GM21786 (cell line): ENCODE results near the gene MAVS.
"Not testable (repeated sequence)": the region's sequence is repeated elsewhere in the genome, so short reads cannot be mapped to it uniquely, and the experiment has no call there.

Source experiments
- ATAC-seq: cut with Tn5 transposase; IDR thresholded peaks from one replicate; pipeline ENCODE4 v1.9.1; 2021; ENCODE audit not compliant: unreplicated experiment

The MAVS gene

DNA sequence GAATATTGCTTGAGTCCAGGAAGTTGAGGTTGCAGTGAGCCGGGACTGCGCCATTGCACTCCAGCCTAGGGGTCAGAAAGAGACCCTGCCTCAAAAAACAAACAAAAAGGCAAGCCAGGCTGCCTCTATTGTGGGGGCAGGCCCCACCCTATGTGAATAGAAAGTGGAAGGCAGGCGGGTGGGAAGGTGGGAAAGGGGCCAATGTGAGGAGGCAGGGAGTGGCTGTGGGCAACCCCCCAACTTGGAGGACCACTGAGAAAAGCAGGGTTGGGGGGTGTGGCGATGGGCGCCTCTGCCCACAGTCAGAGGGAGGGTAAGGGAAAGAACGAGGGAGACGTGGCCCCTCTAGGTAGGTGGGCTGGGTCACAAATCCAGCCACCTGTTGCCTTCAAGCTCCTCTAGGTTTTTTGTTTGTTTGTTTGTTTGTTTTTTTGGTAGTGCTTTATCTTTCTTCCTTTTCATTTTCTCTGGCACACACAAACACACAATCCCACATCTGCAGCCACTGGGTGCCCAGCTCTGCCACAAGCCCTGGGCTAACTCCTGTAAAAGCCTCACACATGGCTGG is 31.6 kb upstream of the MAVS start:
- no peak for ATAC-seq

- no peak for ATAC-seq
These were observed 30.8 kb upstream of the MAVS start for GRCh38 chr20:3815703-3816315.

DNA sequence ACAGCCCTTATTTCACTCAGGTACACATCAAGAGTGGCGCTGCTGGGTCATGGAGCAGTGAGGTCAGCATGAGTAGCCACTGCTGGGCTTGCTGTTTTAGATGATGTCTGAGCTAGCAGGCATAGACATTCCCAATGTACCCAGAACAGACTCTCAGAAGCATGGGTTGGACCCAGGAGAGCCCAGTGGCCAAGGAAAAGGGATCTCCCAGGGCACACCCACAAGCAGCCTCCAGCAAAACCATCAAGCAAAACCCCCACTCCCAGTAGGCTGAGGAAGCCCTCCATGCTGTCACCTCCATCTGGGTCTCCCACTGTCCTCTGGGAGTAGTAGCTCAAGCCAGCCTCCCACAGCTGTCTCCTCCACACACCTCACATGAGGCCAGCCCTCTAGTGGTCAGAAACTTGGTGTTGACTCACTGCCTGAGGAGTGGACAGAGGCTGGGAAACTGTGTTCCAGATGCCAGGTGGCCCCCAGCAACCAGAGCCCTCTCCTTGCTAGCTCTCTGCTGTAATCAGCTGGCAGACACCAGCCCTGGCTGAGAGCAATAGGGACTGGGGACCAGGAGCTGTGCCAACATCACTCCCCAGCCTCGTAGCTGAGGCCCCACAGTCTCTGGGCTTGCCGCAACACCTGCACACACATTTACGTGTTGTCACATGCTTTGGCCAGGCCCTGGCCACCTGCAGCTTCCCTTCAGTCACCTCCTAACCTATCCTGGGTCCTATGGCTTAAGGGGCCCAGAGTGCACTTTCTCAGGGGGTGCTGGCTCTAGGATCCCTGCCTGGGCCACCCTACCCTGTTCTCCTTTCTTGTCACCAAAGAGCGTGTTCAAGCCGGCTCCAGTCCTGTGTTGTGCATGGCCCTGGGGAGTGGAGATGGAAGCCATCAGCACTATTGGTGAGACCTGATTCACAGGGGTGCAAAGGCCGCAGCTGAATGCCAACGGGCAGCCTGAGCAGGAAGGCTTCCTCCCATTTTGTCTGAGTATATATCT is 28.2 kb upstream of the MAVS start:
- no peak for ATAC-seq

DNA sequence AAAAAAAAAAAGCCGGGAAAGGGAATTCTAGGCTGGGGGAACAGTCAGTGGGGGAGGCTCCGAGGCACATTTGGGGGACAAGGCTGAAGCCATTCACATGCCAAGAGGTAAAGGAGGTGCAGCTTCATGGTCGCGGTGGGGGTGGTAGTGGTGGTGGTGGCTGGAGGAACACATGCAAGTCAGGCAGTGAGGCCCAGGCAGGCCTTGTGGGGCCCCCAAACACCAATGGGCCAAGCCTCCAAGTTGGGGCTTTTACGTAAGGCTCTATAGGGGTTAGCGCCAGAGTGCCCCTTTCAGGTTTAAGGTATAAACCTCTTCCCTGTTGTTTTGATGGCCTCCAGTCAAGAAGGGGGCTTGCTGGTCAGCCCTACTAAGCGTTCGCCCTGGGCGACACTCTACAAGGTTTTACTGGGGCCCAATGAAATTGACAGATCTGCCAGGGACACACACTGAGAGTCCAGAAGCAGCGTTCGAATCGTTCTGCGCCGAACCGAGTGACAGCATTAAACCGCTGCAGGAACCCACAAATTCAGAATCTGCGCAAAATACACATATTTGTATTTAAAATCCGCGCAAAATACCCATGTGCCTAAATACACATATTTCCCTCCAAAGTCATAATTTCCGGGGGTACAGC is 27.1 kb upstream of the MAVS start:
- no peak for ATAC-seq

DNA sequence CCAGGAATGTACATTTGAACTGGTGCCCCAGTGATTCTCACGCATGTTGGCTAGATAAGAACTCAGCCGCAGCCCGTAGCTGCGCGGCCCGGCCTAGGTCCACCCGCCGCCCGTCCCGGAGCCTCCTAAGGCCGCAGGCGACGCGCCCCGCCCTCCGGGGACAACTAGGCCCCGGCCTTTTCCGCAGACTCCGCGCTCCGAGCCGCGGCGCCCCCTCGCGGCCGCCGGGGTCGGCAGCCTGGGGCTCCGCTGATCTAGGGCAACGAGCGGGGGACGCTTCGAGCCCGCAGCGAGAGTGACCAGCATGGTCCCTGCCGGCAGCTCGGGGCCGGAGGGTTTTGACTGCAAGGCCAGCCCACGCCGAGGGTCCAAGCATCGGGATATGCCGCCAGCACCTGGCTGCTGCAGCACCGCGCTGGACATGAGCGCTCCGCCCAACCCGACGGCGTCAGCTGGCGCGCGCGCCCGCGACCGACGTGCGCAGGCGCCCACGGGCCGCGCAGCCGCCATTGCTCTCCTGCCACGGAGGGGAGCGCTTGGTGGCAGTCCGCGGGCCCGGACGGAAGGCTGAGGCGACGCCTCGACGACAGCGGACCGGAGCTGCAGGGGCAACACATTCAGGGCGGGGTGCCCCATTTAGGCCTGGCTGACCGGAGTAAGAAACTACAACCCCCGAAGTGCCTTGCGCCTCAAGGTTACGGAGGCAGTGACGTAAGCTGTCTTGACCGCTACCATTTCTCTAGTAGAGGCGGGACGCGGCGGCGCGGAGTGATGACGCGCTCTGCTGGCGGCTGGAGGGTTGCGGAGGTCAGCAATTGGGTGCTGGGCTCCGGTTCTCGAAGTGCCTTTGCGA is 26.4 kb upstream of the MAVS start, which contains the start of gene AP5S1:
TSS of gene AP5S1 (plus strand) at position 500 of the 853 bp plus-strand sequence. CDS start 1,571 bp downstream, outside the sequence.
- ATAC-seq, result peak; percentile 78

DNA sequence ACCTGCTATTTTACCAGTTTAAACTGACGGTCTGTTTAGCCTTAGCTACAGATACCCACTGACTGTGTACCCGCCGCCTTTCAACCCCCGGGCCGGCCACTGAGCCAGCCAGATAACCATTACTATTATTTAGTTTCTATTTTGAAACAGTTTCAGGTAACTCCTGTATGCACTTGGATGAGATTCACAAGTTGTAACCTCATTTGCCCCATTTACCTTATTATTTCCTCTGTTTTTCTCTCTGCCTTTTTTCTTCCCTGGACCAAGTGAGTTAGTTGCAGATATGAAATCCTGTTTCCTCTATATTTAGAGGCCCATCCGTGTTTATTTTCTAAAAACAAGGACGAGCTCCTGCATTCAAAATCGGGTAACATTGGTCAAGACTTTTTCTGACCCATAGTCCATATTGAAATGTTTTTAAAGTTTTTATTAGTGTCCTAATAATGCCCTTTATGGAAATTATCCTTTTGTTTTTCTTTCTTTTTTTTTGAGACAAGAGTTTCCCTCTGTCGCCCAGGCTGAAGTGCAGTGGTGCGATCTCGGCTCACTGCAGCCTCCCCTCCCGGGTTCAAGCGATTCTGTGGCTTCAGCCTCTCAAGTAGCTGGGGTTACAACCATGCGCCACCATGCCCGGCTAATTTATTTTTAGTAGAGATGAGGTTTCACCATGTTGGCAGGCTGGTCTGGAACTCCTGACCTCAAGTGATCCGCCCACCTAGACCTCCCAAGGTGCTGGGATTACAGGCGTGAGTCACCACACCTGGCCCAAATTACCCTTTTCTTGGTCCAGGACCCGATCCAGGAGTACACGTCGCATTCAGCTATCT is 25.5 kb upstream of the MAVS start:
- peak; percentile 2 for ATAC-seq

- ATAC-seq, result no peak
These were observed 24.6 kb upstream of the MAVS start for GRCh38 chr20:3821996-3822395.

DNA sequence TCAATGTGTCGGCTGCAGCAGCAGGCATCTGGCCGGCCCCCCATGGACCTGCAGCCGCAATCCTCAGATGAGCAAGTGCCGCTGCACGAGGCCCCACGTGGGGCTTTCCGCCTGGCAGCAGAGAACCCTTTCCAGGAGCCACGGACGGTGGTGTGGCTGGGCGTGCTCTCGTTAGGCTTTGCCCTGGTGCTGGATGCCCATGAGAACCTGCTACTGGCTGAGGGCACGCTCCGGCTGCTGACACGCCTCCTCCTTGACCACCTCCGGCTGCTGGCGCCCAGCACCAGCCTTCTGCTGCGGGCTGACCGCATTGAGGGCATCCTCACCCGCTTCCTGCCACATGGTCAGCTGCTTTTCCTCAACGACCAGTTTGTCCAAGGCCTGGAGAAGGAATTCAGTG is 22.8 kb upstream of the MAVS start:
- ATAC-seq, result no peak

GRCh38 chr20:3825526-3825925 is 21.1 kb upstream of the MAVS start:
- no peak for ATAC-seq

DNA sequence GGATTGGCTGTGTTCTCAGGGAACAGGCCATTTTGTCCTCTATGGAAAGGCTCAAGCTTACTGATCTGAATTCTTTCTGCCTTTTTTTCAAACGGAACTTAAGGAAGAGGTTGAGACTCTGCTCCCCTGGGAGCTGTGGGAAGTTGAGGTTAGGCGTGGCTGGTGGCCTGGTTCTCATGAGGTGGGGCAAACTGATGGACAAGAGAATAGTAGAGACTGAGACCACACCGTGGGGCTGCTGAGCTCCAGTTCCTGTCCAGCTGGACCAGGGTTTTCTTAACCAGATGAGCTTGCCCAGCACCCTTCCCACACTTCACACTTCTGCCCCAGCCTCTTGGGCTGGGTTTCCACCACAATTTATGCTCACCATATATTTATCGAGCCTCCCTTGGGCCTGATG is 20.2 kb upstream of the MAVS start:
- ATAC-seq, result no peak

DNA sequence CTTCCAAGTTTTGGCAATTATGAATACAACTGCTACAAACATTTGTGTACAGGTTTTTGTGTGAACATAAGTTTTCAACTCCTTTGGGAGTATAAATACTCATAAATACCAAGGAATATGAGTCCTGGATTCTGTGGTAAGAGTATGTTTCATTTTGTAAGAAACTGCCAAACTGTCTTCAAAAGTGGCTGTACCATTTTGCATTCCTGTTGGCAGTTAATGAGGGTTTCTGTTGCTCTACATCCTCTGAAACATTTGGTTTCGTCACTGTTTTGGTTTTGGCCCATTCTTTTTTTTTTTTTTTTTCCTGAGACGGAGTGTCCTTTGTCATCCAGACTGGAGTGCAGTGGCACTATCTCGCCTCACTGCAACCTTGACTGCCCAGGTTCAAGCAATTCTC is 17.8 kb upstream of the MAVS start:
- no peak for ATAC-seq

GRCh38 chr20:3829891-3830290 is 16.7 kb upstream of the MAVS start:
- ATAC-seq, result not testable (repeated sequence)

DNA sequence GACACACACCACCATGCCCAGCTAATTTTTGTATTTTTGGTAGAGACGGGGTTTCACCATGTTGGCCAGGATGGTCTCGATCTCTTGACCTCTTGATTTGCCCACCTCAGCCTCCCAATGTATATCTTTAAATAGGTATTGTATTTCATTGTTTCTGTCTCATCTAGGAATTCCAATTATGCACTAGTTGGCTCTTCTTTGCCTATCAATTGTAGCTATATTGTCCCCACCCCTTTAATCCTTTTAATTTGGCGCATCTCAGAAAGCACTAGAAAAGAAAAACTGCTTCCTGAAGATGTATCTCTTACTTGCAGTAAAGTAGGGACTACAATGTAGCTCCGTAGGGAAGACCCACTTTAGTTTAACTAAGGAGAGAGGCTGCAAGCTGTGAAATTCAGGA is 10.5 kb upstream of the MAVS start:
- no peak for ATAC-seq

- ATAC-seq, result no peak
These were observed 7.3 kb upstream of the MAVS start for GRCh38 chr20:3839328-3839727.

DNA sequence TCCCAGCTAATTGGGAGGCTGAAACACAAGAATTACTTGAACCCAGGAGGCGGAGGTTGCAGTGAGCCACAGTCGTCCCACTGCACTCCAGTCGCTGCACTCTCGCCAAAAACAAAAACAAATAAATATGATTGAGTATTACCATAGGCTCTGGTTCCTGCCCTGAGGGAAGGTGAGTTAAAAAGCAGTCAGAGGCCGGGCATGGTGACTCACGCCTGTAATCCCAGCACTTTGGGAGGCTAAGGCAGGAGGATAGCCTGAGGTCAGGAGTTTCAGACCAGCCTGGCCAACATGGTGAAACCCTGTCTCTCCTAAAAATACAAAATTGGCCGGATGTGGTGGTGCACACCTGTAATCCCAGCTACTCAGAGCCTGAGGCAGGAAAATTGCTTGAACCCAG is 6.4 kb upstream of the MAVS start:
- not testable (repeated sequence) for ATAC-seq

GRCh38 chr20:3842348-3842930 is 4.2 kb upstream of the MAVS start:
- no peak for ATAC-seq

DNA sequence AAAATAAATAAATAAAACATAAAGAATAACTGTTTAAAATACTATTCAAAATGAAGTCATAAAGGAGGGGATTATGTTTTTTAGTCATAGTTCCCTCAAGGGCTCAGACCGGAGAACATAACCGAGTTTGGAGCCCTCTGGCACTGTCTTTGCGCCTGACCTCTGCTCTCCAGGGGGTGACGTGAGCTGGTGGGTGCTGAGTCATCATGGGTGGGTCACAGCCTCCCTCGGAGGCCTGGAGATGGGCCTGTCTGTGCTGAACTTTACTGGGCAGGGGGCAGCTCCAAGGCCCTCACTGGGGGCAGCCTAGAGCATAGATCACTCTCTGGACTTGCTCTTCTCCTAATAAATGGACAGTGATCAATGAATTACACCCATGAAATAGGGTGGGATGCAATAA is 3.1 kb upstream of the MAVS start:
- no peak for ATAC-seq

- ATAC-seq, result not testable (repeated sequence)
These were observed 2.5 kb upstream of the MAVS start for GRCh38 chr20:3843990-3844619.

- no peak for ATAC-seq
These were observed 275 bp upstream of the MAVS start for GRCh38 chr20:3846378-3846739.
